GM13976 (cell line): ENCODE measurements around the gene DYNC1LI2.
"Not testable (repeated sequence)": the region's sequence is repeated elsewhere in the genome, so short reads cannot be mapped to it uniquely, and the experiment has no call there.

Source experiments
- DNase-seq: peaks from one replicate; pipeline ENCODE4 v3.0.0; 2012; ENCODE audit warnings: low spot score
- in situ Hi-C: fragments of 300-500 bp; cut with MboI; formaldehyde crosslinking; loops from one replicate; pipeline ENCODE4 v1.12.0; 2022; ENCODE audit warnings: low sequenced_read_pairs, mixed read lengths, inconsistent platforms; ENCODE audit not compliant: unreplicated experiment
- TF ChIP-seq, protein P1 (sequence below): IDR thresholded peaks from 2 replicates; pipeline ENCODE4 v1.5.1; 2012; ENCODE audit warnings: borderline replicate concordance, mild to moderate bottlenecking; ENCODE audit not compliant: insufficient read depth; ENCODE audit errors: extremely low read depth, missing control alignments, control extremely low read depth

DYNC1LI2 gene

DNA sequence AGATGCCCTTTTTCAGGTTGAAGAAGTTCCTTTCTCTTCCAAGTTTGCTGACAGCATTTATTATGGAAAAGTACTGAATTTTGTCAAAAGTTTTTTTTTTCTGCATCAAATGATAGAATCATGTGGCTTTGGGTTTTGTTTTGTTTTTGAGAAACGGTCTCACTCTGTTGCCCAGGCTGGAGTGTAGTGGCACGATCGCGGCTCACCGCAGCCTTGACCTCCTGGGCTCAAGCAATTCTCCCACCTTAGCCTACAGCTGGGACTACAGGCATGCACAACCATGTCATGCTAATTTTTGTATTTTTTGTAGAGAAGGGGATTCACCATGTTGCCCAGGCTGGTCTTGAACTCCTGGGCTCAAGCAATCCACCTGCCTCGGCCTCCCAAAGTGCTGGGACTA lies 62.1 kb downstream of the DYNC1LI2 start:
- TF ChIP-seq, protein P1, sequence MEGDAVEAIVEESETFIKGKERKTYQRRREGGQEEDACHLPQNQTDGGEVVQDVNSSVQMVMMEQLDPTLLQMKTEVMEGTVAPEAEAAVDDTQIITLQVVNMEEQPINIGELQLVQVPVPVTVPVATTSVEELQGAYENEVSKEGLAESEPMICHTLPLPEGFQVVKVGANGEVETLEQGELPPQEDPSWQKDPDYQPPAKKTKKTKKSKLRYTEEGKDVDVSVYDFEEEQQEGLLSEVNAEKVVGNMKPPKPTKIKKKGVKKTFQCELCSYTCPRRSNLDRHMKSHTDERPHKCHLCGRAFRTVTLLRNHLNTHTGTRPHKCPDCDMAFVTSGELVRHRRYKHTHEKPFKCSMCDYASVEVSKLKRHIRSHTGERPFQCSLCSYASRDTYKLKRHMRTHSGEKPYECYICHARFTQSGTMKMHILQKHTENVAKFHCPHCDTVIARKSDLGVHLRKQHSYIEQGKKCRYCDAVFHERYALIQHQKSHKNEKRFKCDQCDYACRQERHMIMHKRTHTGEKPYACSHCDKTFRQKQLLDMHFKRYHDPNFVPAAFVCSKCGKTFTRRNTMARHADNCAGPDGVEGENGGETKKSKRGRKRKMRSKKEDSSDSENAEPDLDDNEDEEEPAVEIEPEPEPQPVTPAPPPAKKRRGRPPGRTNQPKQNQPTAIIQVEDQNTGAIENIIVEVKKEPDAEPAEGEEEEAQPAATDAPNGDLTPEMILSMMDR, result no peak
- DNase-seq, result no peak
- in situ Hi-C loops, result no loop called here

DNA sequence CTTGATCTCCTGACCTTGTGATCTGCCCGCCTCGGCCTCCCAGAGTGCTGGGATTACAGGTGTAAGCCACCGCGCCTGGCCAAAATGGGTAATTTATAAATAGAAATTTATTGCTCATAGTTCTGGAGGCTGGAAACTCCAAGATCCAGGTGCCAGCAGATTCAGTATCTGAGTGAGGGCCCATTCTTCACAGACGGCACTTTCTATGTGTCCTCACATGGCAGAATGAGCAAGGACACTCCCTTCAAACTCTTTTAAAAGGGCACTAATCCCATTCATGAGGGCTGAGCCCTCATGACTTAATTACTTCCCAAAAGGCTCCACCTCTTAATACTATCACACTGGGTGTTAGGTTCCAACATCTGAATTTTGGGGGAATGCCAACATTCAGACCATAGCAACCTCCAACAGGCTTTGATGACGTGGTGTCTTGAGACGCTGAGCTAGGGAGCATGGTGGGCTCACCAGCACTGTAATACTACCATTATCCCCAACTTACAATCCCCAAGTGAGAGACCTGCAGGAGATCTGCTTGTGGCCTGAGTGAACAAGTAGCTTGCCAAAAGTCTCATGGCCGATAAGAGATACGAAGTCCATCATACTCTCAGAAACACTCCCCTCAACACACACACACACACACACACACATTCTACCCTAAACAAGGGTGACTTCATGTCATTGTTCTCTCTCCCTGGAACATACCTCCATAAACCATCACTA lies 63.3 kb downstream of the DYNC1LI2 start:
- in situ Hi-C loops, result no loop called here
- TF ChIP-seq, protein P1, result no peak
- no peak for DNase-seq

DNA sequence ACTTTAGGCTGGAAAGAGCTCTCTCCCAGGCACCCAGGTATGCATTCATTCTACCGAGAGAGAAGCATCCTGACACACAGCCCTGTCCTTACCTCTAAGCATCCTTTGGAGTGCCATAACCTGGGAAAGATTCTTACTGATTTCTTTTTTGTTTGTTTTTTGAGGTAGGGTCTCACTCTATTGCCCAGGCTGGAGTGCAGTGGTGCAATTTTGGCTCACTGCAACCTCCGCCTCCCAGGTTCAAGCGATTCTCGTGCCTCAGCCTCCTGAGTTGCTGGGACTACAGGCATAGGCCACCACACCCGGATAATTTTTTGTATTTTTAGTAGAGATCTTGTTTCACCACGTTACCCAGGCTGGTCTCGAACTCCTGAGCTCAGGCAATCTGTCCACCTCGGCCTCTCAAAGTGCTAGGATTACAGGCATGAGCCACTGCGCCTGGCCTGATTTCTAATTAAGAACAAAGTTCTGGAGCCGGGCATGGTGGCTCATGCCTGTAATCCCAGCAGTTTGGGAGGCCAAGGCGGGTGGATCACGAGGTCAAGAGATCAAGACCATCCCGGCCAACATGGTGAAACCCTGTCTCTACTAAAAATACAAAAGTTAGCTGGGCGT lies 65.8 kb downstream of the DYNC1LI2 start:
- in situ Hi-C loops, DNase-seq: not testable (repeated sequence)

DNA sequence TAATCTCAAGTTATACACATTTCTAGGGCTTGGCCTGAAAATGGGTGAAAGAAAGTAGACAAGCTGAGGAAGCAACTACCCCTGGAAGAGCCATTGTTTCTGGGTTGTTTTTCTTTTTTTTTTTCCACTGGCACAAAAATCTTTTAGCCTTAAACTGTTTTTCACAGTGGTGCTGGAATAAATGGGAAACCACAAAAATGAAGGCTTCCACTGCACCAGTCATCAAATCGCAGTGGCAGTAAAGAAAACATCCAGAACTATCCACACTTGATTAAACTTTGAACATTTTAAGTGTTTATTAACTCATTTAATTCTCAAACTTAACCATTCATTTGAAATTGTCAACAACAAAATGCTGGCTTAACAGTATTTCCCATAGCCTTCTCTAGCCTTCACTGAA lies 69.1 kb downstream of the DYNC1LI2 start:
- TF ChIP-seq, protein P1, result no peak
- no peak for DNase-seq

DNA sequence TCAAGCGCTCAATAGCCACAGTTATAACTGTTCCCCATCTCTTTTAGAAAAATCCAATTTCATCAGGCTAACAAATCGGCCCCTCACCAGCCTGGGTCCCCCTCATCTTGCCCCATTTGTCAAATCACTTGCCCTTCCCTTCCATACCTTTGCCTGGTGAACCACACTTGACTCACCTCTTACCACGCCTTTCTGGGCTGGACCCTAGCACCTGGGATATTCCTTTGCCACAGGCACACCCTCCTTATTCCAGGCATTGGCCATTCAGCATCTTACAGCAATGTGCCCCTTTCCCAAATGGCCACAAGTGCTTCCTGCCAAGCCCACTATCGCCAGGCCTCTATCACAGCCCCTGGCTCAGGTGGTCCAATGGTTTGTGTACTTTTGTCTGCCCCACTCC lies 69.7 kb downstream of the DYNC1LI2 start:
- no peak for DNase-seq
- TF ChIP-seq, protein P1, result no peak
- in situ Hi-C loops, result no loop called here

More for the DNA sequence above, 69.1 kb downstream of the DYNC1LI2 start:
- in situ Hi-C loops, result no loop called here

DNA sequence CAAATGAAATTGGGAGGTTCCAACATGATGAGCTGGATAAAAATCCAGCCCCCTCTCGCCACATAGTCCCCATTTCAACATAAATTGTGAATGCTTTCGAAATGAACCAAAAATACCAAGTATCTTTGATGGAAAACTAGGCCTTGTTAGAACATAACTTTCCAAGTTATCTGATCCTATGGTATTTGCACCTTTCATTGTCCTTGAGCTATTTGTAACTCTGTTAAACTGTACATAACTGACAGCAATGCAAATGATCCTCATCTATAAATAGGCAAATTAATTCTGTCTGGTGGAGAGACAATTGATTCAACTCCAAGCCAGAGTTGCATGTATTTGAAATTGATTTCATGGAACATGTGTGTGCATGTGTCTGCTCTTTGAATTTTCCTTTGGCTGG lies 73.1 kb downstream of the DYNC1LI2 start:
- DNase-seq, result no peak
- in situ Hi-C loops, result no loop called here
- TF ChIP-seq, protein P1, result no peak

DNA sequence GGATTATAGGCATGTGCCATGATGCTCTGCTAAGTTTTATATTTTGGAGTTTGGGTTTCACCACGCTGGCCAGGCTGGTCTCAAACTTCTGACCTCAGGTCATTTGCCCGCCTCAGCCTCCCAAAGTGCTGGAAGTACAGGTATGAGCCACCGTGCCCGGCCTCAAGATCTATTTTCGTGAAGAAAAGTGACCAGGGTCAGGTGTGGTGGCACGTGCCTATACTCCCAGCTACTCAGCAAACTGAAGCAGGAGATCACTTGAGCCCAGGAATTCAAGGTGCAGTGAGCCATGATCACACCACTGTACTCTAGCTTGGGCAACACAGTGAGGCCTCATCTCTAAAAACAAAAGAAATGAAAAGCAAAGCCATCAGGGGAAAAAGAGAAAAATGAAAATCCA lies 73.6 kb downstream of the DYNC1LI2 start:
- in situ Hi-C loops, result no loop called here
- DNase-seq, result no peak
- TF ChIP-seq, protein P1, result no peak
